ENCODE measurements around the gene PTGIR. TPM values are rescaled to one million over a fixed set of nuclear protein-coding genes. Genes with fewer than 3 reads are reported as not detected.
A peak's percentile ranks its signal among the peaks of the same experiment; 100 is the strongest.

The PTGIR gene
- total RNA-seq, 1 donor, result 2.5 TPM

GRCh38 chr19:46600384-46601317 lies 24.2 kb downstream of the PTGIR start:
- peaks cover 2% of the 10 kb centered on the region for H3K36me3 ChIP-seq (ENCODE audit: insufficient read depth, low read length)
- H3K9me3 ChIP-seq (ENCODE audit: low read depth, low read length), result no peaks in the 10 kb centered on the region
- peak overlapping the region; percentile 99 for H3K4me3 ChIP-seq (ENCODE audit: insufficient read depth, low read length)
- peaks cover 33% of the 10 kb centered on the region for H4K20me1 ChIP-seq (ENCODE audit: insufficient read depth, low read length)
- peak overlapping the region; percentile 96 for H3K4me2 ChIP-seq (ENCODE audit: insufficient read depth, low read length)
- no peak for TF ChIP-seq CTCF (IDR thresholded peaks at IDR 0.05; ENCODE audit: extremely low read depth, low read depth, low read length)
- no peaks in the 10 kb centered on the region for H3K27me3 ChIP-seq (ENCODE audit: insufficient read depth, low read length)
- H3K4me1 ChIP-seq (ENCODE audit: insufficient read depth, low read length), result peaks cover 24% of the 10 kb centered on the region
- peak overlapping the region; percentile 100 for H3K27ac ChIP-seq (ENCODE audit: low read depth, low read length)
- H3K79me2 ChIP-seq (ENCODE audit: insufficient read depth, low read length), result peaks cover 47% of the 10 kb centered on the region
- peak; percentile 99 for DNase-seq (ENCODE audit: insufficient read length, low spot score, missing footprints)
- H2AFZ ChIP-seq (ENCODE audit: low read length), result peak overlapping the region; percentile 99

GRCh38 chr19:46599716-46600373 lies 25.0 kb downstream of the PTGIR start:
- H3K4me2 ChIP-seq (ENCODE audit: insufficient read depth, low read length), result peak overlapping the region; percentile 96
- DNase-seq (ENCODE audit: insufficient read length, low spot score, missing footprints), result peak; percentile 73
- peak overlapping the region; percentile 100 for H3K27ac ChIP-seq (ENCODE audit: low read depth, low read length)

GRCh38 chr19:46598372-46598917 lies 26.4 kb downstream of the PTGIR start:
- H3K79me2 ChIP-seq (ENCODE audit: insufficient read depth, low read length), result peaks cover 24% of the 10 kb centered on the region

More at GRCh38 chr19:46599716-46600373, 25.0 kb downstream of the PTGIR start:
- Histone ChIP-seq H3K36me3 (ENCODE audit: insufficient read depth, low read length) (no peaks in the 10 kb centered on the region), H3K9me3 (ENCODE audit: low read depth, low read length) (no peaks in the 10 kb centered on the region), H2AFZ (ENCODE audit: low read length) (peak overlapping the region; percentile 99), H3K4me3 (ENCODE audit: insufficient read depth, low read length) (peak overlapping the region; percentile 99), H3K79me2 (ENCODE audit: insufficient read depth, low read length) (peaks cover 38% of the 10 kb centered on the region), H3K4me1 (ENCODE audit: insufficient read depth, low read length) (peaks cover 24% of the 10 kb centered on the region), H3K27me3 (ENCODE audit: insufficient read depth, low read length) (no peaks in the 10 kb centered on the region), H4K20me1 (ENCODE audit: insufficient read depth, low read length) (peaks cover 25% of the 10 kb centered on the region)
- TF ChIP-seq CTCF (IDR thresholded peaks at IDR 0.05; ENCODE audit: extremely low read depth, low read depth, low read length), result no peak

More at GRCh38 chr19:46598372-46598917, 26.4 kb downstream of the PTGIR start:
- no peaks in the 10 kb centered on the region for H3K36me3 ChIP-seq (ENCODE audit: insufficient read depth, low read length)
- no peak for DNase-seq (ENCODE audit: insufficient read length, low spot score, missing footprints)
- H3K9me3 ChIP-seq (ENCODE audit: low read depth, low read length), result no peaks in the 10 kb centered on the region
- no peak overlapping the region for H2AFZ ChIP-seq (ENCODE audit: low read length)
- H3K4me2 ChIP-seq (ENCODE audit: insufficient read depth, low read length), result no peak overlapping the region
- no peaks in the 10 kb centered on the region for H3K27me3 ChIP-seq (ENCODE audit: insufficient read depth, low read length)
- peaks cover 13% of the 10 kb centered on the region for H4K20me1 ChIP-seq (ENCODE audit: insufficient read depth, low read length)
- no peak overlapping the region for H3K4me3 ChIP-seq (ENCODE audit: insufficient read depth, low read length)
- no peak for TF ChIP-seq CTCF (IDR thresholded peaks at IDR 0.05; ENCODE audit: extremely low read depth, low read depth, low read length)
- H3K27ac ChIP-seq (ENCODE audit: low read depth, low read length), result no peak overlapping the region
- H3K4me1 ChIP-seq (ENCODE audit: insufficient read depth, low read length), result peaks cover 14% of the 10 kb centered on the region

Measured in osteoblast (primary cell).